SK-N-DZ (cell line): ENCODE measurements around the gene TMEM267.
"Not testable (repeated sequence)": the region's sequence is repeated elsewhere in the genome, so short reads cannot be mapped to it uniquely, and the experiment has no call there.

Experiments used
- DNase-seq: peaks from one replicate; pipeline ENCODE4 v3.0.0-alpha.2; 2015; ENCODE audit warnings: low spot score

TMEM267 gene

GRCh38 chr5:43410414-43410813, 73.3 kb downstream of the TMEM267 start:
- DNase-seq, result no peak

DNA sequence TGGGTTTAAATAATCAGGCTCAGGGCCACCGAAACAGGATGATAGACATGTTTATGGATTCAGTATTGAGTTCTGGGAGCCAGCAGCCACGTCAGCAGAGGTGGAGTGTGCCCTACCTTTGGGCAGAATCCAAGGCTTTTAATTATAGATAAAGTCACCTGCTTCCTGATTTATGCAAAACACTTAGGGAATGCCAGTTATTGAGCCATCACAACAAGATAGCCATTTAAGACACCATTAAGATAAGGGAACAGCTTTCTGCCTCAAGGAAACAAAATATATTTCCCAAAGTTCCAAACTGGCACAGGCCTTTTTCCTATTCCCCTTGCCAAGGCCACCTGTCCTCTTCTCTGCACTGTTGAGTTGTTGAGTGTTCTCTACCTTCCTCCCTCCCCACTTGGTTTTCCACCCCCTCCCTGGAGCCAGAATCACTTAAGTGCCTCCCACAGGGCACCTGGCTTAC, 73.8 kb downstream of the TMEM267 start:
- no peak for DNase-seq

- DNase-seq, result not testable (repeated sequence)
Measured at GRCh38 chr5:43402524-43403066, 81.1 kb downstream of the TMEM267 start.

GRCh38 chr5:43401827-43402226, 81.8 kb downstream of the TMEM267 start:
- peak; percentile 39 for DNase-seq

GRCh38 chr5:43400082-43400481, 83.6 kb downstream of the TMEM267 start:
- DNase-seq, result no peak

DNA sequence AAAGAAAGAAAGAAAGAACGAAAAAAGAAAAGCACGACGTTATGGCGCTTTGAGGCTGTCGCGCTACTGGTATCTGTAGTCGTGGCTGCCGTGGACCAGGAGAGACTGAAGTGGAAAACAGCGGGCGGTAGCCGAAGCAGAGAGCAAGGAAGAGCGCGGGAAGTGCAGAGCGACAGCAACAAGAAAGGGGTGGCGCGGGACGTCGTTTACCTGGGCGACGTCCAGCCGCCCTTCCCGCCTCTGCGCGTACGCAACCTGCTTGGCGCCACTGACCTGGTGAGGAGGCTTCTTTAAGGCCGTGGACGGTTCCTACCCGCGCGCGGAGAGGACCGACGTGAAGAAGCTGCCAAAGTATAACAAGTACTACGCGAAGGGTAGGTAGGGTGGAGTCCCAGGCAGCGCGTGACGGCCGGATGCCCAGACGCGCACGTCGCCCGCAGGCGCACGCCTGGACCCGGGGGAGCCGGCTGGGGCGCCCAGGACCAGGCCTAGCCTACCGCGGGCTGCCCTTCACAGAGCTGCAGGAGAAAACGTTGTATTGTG, 86.8 kb downstream of the TMEM267 start:
- DNase-seq, result peak; percentile 24
